Lung (tissue), 12 donors: ENCODE measurements around the gene PLXNB3. TPM values are rescaled to one million over a fixed set of nuclear protein-coding genes. Genes with fewer than 3 reads are reported as not detected.

ENCODE experiments used
- ATAC-seq: fragments of 200-7000 bp; cut with Tn5 transposase; one replicate; pipeline ENCODE4 v1.9.1; 2020; ENCODE audit warnings: moderate number of reproducible peaks; ENCODE audit not compliant: insufficient read depth, low FRiP score
- DNase-seq, 3 donors: peaks; one replicate each; pipeline ENCODE4 v3.0.0-alpha.2; 2013 to 2017
- H3K27ac ChIP-seq, 2 donors: one replicate each; pipeline ENCODE4 v1.5.1; 2013; ENCODE audit warnings: mild to moderate bottlenecking in 2 of 2, moderate library complexity in 2 of 2, control low read depth in 1 of 2, inconsistent platforms in 1 of 2, low read depth in 1 of 2, low read length in 1 of 2
- H3K27me3 ChIP-seq, 3 donors: one replicate each; pipeline ENCODE4 v1.5.1; 2013; ENCODE audit warnings: low read length in 2 of 3; ENCODE audit not compliant: control insufficient read depth in 3 of 3, insufficient read depth in 3 of 3
- H3K36me3 ChIP-seq, 4 donors: one replicate each; pipeline ENCODE4 v1.5.1; 2013; ENCODE audit warnings: low read length in 4 of 4, mild to moderate bottlenecking in 1 of 4, moderate library complexity in 1 of 4; ENCODE audit not compliant: control insufficient read depth in 4 of 4, insufficient read depth in 4 of 4
- H3K4me1 ChIP-seq, 5 donors: one replicate each; pipeline ENCODE4 v1.5.1; 2013; ENCODE audit warnings: low read length in 5 of 5, mild to moderate bottlenecking in 2 of 5, moderate library complexity in 1 of 5; ENCODE audit not compliant: control insufficient read depth in 5 of 5, insufficient read depth in 5 of 5
- H3K4me3 ChIP-seq: one replicate; pipeline ENCODE4 v1.5.1; 2013; ENCODE audit warnings: mild to moderate bottlenecking, control low read depth, moderate library complexity
- H3K9ac ChIP-seq, 2 donors: one replicate each; pipeline ENCODE4 v1.5.1; 2013; ENCODE audit warnings: low read length in 2 of 2, control low read depth in 1 of 2; ENCODE audit not compliant: insufficient read depth in 1 of 2
- H3K9me3 ChIP-seq, 4 donors: one replicate each; pipeline ENCODE4 v1.5.1; 2013; ENCODE audit warnings: low read length in 3 of 4, mild to moderate bottlenecking in 1 of 4, moderate library complexity in 1 of 4; ENCODE audit not compliant: control insufficient read depth in 4 of 4, insufficient read depth in 3 of 4
- WGBS, 2 donors: extraction: QIAGEN DNeasy Blood & Tissue Kit; methylation state at CpG; one replicate each; pipeline ENCODE4 v1.1.7; 2013; 5-methylcytosine and 5-hydroxymethylcytosine counted together
- polyA plus RNA-seq, 2 donors: library from polyadenylated mRNA; stranded (reverse); fragments of 200-250 nt; gene quantifications; one replicate each; pipeline ENCODE4 v1.2.1, GENCODE V29; 2013
- total RNA-seq, 2 donors: library from RNA; depleted of rRNA in 1 of 2; stranded (reverse); fragments of >200 nt in 1 of 2; gene quantifications; one replicate each; pipeline ENCODE4 v1.2.1, GENCODE V29; 2014 to 2021
- TF ChIP-seq, protein P1 (sequence below): IDR thresholded peaks from 2 replicates; pipeline ENCODE4 v1.5.1; 2012; ENCODE audit warnings: mild to moderate bottlenecking; ENCODE audit errors: control extremely low read depth, extremely low read depth
- donor health status: control.
- donor health status: control.
- donor health status: Bipolar disorder and iron deficiency.
- donor health status: healthy.
- donor health status: DM: yes; HTN: yes; CAD: no.

The PLXNB3 gene
- total and polyA plus RNA-seq, 4 donors: 1.0 to 2.6 (median 1.5) TPM

GRCh38 chrX:153781428-153782047 lies 17.5 kb downstream of the PLXNB3 start:
- ATAC-seq (no peak), DNase-seq (peak in 1 of 3 donors; percentile 13)
- no peaks in the 10 kb centered on the region for H3K27me3 ChIP-seq
- WGBS, 2 donors: 76% methylated on average over 10 to 24 of the region's 24 CpGs
- H3K9ac ChIP-seq: no peak overlapping the region
- TF ChIP-seq, protein P1, sequence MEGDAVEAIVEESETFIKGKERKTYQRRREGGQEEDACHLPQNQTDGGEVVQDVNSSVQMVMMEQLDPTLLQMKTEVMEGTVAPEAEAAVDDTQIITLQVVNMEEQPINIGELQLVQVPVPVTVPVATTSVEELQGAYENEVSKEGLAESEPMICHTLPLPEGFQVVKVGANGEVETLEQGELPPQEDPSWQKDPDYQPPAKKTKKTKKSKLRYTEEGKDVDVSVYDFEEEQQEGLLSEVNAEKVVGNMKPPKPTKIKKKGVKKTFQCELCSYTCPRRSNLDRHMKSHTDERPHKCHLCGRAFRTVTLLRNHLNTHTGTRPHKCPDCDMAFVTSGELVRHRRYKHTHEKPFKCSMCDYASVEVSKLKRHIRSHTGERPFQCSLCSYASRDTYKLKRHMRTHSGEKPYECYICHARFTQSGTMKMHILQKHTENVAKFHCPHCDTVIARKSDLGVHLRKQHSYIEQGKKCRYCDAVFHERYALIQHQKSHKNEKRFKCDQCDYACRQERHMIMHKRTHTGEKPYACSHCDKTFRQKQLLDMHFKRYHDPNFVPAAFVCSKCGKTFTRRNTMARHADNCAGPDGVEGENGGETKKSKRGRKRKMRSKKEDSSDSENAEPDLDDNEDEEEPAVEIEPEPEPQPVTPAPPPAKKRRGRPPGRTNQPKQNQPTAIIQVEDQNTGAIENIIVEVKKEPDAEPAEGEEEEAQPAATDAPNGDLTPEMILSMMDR: no peak
- no peak overlapping the region for H3K4me3 ChIP-seq
- peaks cover 0 to 4% (median 0%) of the 10 kb centered on the region in 4 donors for H3K9me3 ChIP-seq
- peaks cover 0 to 17% (median 2%) of the 10 kb centered on the region in 4 donors for H3K36me3 ChIP-seq
- peaks cover 0 to 4% (median 0%) of the 10 kb centered on the region in 5 donors for H3K4me1 ChIP-seq
- peak overlapping the region in 1 of 2 donors; percentile 69 for H3K27ac ChIP-seq

DNA sequence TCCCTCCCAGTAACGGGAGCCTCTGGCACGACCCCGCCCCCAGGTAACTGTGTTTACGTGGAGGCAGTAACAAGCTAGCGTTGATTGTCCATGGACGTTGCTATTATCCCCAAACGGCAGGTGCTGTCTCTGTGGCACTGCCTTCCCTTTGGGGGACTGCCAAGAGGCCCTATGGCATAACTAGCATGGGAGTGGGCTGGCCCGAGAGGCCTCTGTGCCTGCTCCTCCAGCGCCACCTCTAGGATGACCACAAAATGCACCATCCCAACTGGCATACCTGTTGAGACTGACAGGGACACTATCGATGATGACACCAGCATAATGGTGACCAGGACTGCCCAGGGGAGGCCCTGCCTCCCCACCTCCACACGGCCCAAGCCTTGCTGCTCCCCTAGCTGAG lies 18.3 kb downstream of the PLXNB3 start:
- TF ChIP-seq, protein P1: no peak
- Histone ChIP-seq H3K36me3 (peaks cover 0 to 20% (median 2%) of the 10 kb centered on the region in 4 donors), H3K4me1 (peaks cover 0 to 4% (median 0%) of the 10 kb centered on the region in 5 donors), H3K4me3 (no peak overlapping the region), H3K27ac (no peak overlapping the region), H3K9ac (no peak overlapping the region), H3K9me3 (peaks cover 0 to 4% (median 0%) of the 10 kb centered on the region in 4 donors), H3K27me3 (no peaks in the 10 kb centered on the region)
- ATAC-seq (no peak), DNase-seq (no peak)
- WGBS, 2 donors: 64 to 75% methylated on average over 10 to 11 of the region's 11 CpGs

- H3K4me3 ChIP-seq: no peak overlapping the region
- no peaks in the 10 kb centered on the region for H3K27me3 ChIP-seq
- TF ChIP-seq, protein P1: no peak
- peaks cover 0 to 25% (median 2%) of the 10 kb centered on the region in 4 donors for H3K36me3 ChIP-seq
- peaks cover 0 to 4% (median 0%) of the 10 kb centered on the region in 5 donors for H3K4me1 ChIP-seq
- no peak overlapping the region for H3K27ac ChIP-seq
- DNase-seq: no peak
- H3K9ac ChIP-seq: no peak overlapping the region
- H3K9me3 ChIP-seq: peaks cover 0 to 4% (median 0%) of the 10 kb centered on the region in 4 donors
- WGBS, 2 donors: 93 to 96% methylated on average over 9 to 14 of the region's 14 CpGs
- ATAC-seq: no peak
Measured at GRCh38 chrX:153782871-153783270, 18.8 kb downstream of the PLXNB3 start.
